Pancreas (tissue), 10 donors: ENCODE measurements around the gene TMEM17. TPM values are rescaled to one million over a fixed set of nuclear protein-coding genes. Genes with fewer than 3 reads are reported as not detected.

ENCODE experiments used
- ATAC-seq, 4 donors: fragments of 200-7000 bp; cut with Tn5 transposase; one replicate each; pipeline versions ENCODE4 v1.8.0 to v1.9.1; 2020; ENCODE audit warnings: mild to moderate bottlenecking in 4 of 4, moderate library complexity in 4 of 4
- DNase-seq, 6 donors: peaks; one replicate each; pipeline ENCODE4 v3.0.0-alpha.2; 2020
- FAIRE-seq: peaks from 2 replicates; lab custom pipeline; 2012; peaks lifted over from hg19 to GRCh38; lab: Jason Lieb, UNC
- H3K27ac ChIP-seq, 4 donors: fragments of 200-600 bp; sonication (generic); 1 replicate in 3 of 4; 2 replicates in 1 of 4; pipeline versions ENCODE4 v1.5.0 to v1.8.0; 2020
- H3K27me3 ChIP-seq, 4 donors: fragments of 200-600 bp; one replicate each; pipeline ENCODE4 v1.8.0; 2021
- H3K36me3 ChIP-seq, 3 donors: fragments of 200-600 bp; sonication (generic) in 1 of 3; one replicate each; pipeline versions ENCODE4 v1.5.0 to v1.8.0; 2020 to 2021
- H3K4me1 ChIP-seq, 3 donors: fragments of 200-600 bp; one replicate each; pipeline ENCODE4 v1.8.0; 2021
- H3K4me3 ChIP-seq, 4 donors: fragments of 200-600 bp; sonication (generic) in 2 of 4; one replicate each; pipeline versions ENCODE4 v1.5.0 to v1.8.0; 2020 to 2021
- H3K9me3 ChIP-seq, 4 donors: fragments of 200-600 bp; one replicate each; pipeline ENCODE4 v1.8.0; 2021
- WGBS, 2 donors: extraction: QIAGEN DNeasy Blood & Tissue Kit; methylation state at CpG; one replicate each; pipeline ENCODE4 v1.1.7; 2013; 5-methylcytosine and 5-hydroxymethylcytosine counted together
- intact Hi-C, 3 donors: fragments of 100-400 bp; cut with DNase I; formaldehyde crosslinking; loops; one replicate each; pipeline versions ENCODE4 v1.11.1 to v1.14.2; 2022
- polyA plus RNA-seq, 2 donors: library from polyadenylated mRNA; stranded (reverse); fragments of 200-250 nt; gene quantifications; one replicate each; pipeline ENCODE4 v1.2.3, GENCODE V29; 2013
- total RNA-seq, 6 donors: library from RNA; stranded (reverse); fragmentation: NEBNext Ultra II Directional in 4 of 6; extraction: Animal tissue kit (Norgen Biotek cat#: 25700) in 4 of 6; gene quantifications; one replicate each; pipeline versions ENCODE4 v1.2.1 to v1.2.4, GENCODE V29; 2021 to 2023
- TF ChIP-seq, protein P1 (sequence below), 4 donors: fragments of 200-600 bp; sonication (generic) in 3 of 4; IDR thresholded peaks; one replicate each; pipeline versions ENCODE4 v1.5.0 to v1.8.0; 2021; ENCODE audit warnings: antibody characterized with exemption in 4 of 4
- donor health status: healthy with polysubstance abuse.
- donor health status: DM: no; HTN: no; CAD: no; lungs with moderate emphysema.
- donor health status: DM: no; HTN: no; CAD: no.
- donor health status: control.
- donor health status: control.
- donor health status: Bipolar disorder and iron deficiency.
- donor health status: DM: yes; HTN: yes; CAD: no.
- donor health status: DM: no; HTN: no; CAD: no.
- donor health status: DM: no; HTN: no; CAD: no.
- donor health status: DM: yes; HTN: yes; CAD: no.

The TMEM17 gene
- total and polyA plus RNA-seq, 8 donors: 1.3 to 5.8 (median 2.4) TPM

DNA sequence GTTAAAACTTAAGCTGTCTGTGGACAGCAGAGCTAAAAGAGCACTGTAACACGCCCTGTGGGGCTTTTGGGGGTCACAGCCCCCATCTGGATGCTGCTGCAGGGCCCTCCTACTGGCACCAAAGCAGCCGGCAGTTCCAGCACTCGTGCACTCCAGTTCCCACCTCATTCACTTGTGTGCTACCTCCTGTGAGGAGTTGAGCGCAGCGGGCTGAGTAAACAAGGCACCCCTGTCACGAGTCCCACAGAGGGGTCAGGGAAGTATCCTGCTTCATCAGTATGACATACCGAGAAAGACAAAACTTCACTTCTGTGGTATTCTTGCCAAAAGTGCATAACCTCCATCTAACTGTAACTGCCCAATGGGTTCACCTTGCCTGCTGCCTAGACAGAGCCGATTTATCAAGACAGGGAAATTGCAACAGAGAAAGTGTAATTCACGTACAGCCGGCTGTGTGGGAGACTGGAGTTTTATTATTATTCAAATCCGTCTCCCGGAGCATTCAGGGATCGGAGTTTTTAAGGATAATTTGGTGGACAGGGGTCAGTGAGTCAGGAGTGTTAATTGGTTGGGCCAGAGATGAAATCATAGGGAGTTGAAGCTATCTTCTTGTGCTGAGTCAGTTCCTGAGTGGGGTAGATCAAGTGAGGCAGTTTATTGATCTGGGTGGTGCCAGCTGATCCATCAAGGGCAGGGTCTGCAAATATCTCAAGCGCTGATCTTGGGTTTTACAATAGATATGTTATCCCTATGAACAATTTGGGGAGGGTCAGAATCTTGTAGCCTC, 41.6 kb downstream of the TMEM17 start:
- ATAC-seq (no peak), DNase-seq (no peak), FAIRE-seq (no peak)
- no peaks in the 10 kb centered on the region for H3K27me3 ChIP-seq
- no peaks in the 10 kb centered on the region for H3K9me3 ChIP-seq
- no peaks in the 10 kb centered on the region for H3K36me3 ChIP-seq
- no peak overlapping the region for H3K27ac ChIP-seq
- intact Hi-C loops: no loop called here
- WGBS, 2 donors: 90 to 94% methylated on average over 14 of the region's 14 CpGs
- TF ChIP-seq, protein P1, sequence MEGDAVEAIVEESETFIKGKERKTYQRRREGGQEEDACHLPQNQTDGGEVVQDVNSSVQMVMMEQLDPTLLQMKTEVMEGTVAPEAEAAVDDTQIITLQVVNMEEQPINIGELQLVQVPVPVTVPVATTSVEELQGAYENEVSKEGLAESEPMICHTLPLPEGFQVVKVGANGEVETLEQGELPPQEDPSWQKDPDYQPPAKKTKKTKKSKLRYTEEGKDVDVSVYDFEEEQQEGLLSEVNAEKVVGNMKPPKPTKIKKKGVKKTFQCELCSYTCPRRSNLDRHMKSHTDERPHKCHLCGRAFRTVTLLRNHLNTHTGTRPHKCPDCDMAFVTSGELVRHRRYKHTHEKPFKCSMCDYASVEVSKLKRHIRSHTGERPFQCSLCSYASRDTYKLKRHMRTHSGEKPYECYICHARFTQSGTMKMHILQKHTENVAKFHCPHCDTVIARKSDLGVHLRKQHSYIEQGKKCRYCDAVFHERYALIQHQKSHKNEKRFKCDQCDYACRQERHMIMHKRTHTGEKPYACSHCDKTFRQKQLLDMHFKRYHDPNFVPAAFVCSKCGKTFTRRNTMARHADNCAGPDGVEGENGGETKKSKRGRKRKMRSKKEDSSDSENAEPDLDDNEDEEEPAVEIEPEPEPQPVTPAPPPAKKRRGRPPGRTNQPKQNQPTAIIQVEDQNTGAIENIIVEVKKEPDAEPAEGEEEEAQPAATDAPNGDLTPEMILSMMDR (IDR thresholded peaks at IDR 0.05): no peak
- H3K4me1 ChIP-seq: peaks cover 0 to 4% (median 0%) of the 10 kb centered on the region in 3 donors
- no peak overlapping the region for H3K4me3 ChIP-seq

DNA sequence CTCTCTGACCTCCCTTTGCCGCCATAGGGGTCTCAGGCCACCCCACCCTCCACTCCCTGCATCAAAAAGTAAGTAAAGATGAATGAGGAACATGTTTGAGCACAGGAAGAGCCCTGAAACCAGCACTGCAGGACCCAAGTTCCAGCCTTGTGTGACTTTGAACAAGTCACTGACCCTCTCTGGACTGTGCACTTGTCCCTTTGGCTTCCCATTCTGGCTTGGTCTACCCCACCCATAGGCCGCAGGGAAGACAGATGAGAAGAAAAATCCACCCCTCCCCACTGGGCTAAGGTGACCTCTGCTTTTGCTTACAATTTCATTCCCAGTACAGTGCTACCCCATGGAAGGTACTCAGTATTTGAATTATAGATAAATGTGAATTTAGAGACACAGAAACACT, 43.8 kb downstream of the TMEM17 start:
- WGBS, 2 donors: 87 to 95% methylated on average over 2 of the region's 2 CpGs
- ATAC-seq (peak in 1 of 4 donors; percentile 3), FAIRE-seq (no peak), DNase-seq (no peak)
- no peak overlapping the region for H3K4me3 ChIP-seq
- no peaks in the 10 kb centered on the region for H3K27me3 ChIP-seq
- H3K27ac ChIP-seq: peak overlapping the region; percentile 9 to 49 (median 27)
- no peaks in the 10 kb centered on the region for H3K9me3 ChIP-seq
- peaks cover 0 to 8% (median 3%) of the 10 kb centered on the region in 3 donors for H3K4me1 ChIP-seq
- TF ChIP-seq, protein P1 (IDR thresholded peaks at IDR 0.05): no peak
- intact Hi-C loops: no loop called here
- no peaks in the 10 kb centered on the region for H3K36me3 ChIP-seq

DNA sequence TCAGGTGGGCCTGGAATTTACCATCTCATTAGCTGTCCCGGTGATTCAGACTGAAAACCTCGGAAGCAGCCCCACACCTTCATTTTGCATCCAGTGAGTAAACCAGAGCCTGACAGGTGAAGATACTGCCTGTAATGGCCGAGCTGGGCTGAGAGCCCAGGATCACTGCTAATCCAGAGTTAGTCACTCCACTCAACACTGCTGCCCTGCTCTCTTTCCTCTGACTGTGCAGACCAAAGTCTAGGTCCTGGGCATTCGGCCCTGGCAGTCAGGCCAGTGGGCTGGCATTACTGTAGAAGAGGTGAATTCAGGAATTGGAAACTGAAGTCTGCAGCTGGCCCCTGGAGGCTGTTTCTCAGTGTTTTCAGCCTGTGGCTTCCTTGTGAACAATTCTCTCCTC, 44.3 kb downstream of the TMEM17 start:
- DNase-seq: peak; percentile 70 to 79 (median 76)
- TF ChIP-seq, protein P1 (IDR thresholded peaks at IDR 0.05): no peak
- WGBS, 2 donors: 34 to 38% methylated on average over 4 of the region's 4 CpGs
- ATAC-seq: peak; percentile 71 to 83 (median 82)
- peak overlapping the region; percentile 9 to 49 (median 27) for H3K27ac ChIP-seq
- H3K36me3 ChIP-seq: no peaks in the 10 kb centered on the region
- no peaks in the 10 kb centered on the region for H3K27me3 ChIP-seq
- peaks cover 0 to 8% (median 3%) of the 10 kb centered on the region in 3 donors for H3K4me1 ChIP-seq
- intact Hi-C loops: no loop called here
- FAIRE-seq: no peak
- H3K4me3 ChIP-seq: no peak overlapping the region
- no peaks in the 10 kb centered on the region for H3K9me3 ChIP-seq

DNA sequence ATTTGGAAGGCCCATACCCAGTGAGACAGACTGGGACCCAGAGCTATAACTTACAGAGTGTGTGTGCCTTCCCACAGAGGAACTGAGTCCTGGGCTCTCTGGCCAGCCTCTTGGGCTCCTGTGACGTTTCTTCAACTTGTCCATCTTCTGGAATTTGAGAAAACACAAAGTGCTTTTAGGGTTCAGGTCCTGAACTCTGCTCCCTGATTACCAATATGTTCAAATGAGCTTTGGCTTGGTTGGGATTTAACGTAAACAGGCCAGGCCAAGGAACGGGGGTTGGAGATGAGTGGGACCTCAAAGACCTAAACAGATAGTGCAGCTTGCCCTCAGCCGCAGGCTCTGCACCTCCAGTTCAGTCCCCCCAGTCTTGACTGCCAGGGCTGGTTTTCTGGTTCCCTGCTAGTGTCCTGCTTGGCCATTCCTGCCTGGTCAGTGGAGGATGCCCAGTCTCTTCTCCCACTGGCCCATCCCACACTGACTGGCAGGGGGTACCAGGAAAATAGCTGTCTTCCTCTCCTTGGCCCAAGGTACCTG, 44.9 kb downstream of the TMEM17 start:
- H3K36me3 ChIP-seq: no peaks in the 10 kb centered on the region
- H3K27me3 ChIP-seq: no peaks in the 10 kb centered on the region
- intact Hi-C loops: no loop called here
- H3K4me3 ChIP-seq: no peak overlapping the region
- TF ChIP-seq, protein P1 (IDR thresholded peaks at IDR 0.05): no peak
- peaks cover 0 to 8% (median 3%) of the 10 kb centered on the region in 3 donors for H3K4me1 ChIP-seq
- no peak for FAIRE-seq
- H3K9me3 ChIP-seq: no peaks in the 10 kb centered on the region
- ATAC-seq: no peak
- WGBS, 2 donors: 97 to 99% methylated on average over 4 of the region's 4 CpGs
- no peak for DNase-seq
- peak overlapping the region in 2 of 4 donors; percentile 38 to 49 for H3K27ac ChIP-seq

DNA sequence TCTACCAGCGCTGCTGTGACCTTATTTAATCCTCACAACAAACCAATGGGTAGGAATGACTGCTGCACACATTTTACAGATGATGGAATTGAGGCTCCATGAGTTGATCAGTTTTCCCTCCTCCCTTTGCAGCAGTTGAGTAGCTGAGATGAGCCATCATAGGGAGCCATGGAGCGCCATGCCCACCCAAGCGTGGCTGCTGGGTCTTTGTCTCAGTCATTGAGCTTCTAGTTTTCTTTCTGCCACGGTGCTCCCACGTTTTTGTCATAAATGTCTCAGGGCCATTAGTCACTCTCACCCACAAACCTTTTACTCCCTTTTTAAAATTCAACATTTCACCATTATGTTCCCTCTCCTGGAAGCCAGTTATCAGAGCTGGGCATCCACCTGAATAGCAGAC, 45.8 kb downstream of the TMEM17 start:
- TF ChIP-seq, protein P1 (IDR thresholded peaks at IDR 0.05): no peak
- H3K27me3 ChIP-seq: no peaks in the 10 kb centered on the region
- no peaks in the 10 kb centered on the region for H3K36me3 ChIP-seq
- no peak overlapping the region for H3K27ac ChIP-seq
- H3K4me1 ChIP-seq: peaks cover 0 to 8% (median 3%) of the 10 kb centered on the region in 3 donors
- intact Hi-C loops: no loop called here
- DNase-seq (no peak), ATAC-seq (no peak), FAIRE-seq (no peak)
- H3K9me3 ChIP-seq: no peaks in the 10 kb centered on the region
- 86 to 87% methylated on average over 5 of the region's 5 CpGs for WGBS, 2 donors
- no peak overlapping the region for H3K4me3 ChIP-seq
